Measurements from ENCODE around the gene MLST8. TPM values are rescaled to one million over a fixed set of nuclear protein-coding genes. Genes with fewer than 3 reads are reported as not detected.
A peak's percentile ranks its signal among the peaks of the same experiment; 100 is the strongest.
"Not testable (repeated sequence)": the region's sequence is repeated elsewhere in the genome, so short reads cannot be mapped to it uniquely, and the experiment has no call there.

MLST8 gene
- total RNA-seq, 1 donor from 2014 or later: 16.0 TPM

GRCh38 chr16:2250652-2251295 lies 45.5 kb downstream of the MLST8 start:
- no peak for DNase-seq

- DNase-seq: peak; percentile 95
Measured at GRCh38 chr16:2251296-2252111, 46.2 kb downstream of the MLST8 start, which contains the start of gene ECI1. ECI1 (minus strand) TSS chr16:2251587; CDS start chr16:2251566, 21 bp downstream.

- no peak for DNase-seq
Measured at GRCh38 chr16:2252806-2253148, 47.5 kb downstream of the MLST8 start.

- no peak for DNase-seq
Measured at GRCh38 chr16:2253293-2253692, 48.0 kb downstream of the MLST8 start.

- no peak for DNase-seq
Measured at GRCh38 chr16:2256531-2257140, 51.4 kb downstream of the MLST8 start.

- no peak for DNase-seq
Measured at GRCh38 chr16:2257726-2258125, 52.5 kb downstream of the MLST8 start.

- DNase-seq: not testable (repeated sequence)
Measured at GRCh38 chr16:2258530-2258929, 53.3 kb downstream of the MLST8 start.

Other genes with a start within 250 kb of the MLST8 start
- 107 and 149 TPM in 2 replicates for gene NDUFB10, start 245.9 kb upstream of the MLST8 start, total RNA-seq
- 1,669 and 1,784 TPM in 2 replicates for gene RPS2, start 240.6 kb upstream of the MLST8 start, total RNA-seq
- gene RNF151, start 238.6 kb upstream of the MLST8 start, total RNA-seq: not detected in 2 replicates
- 46.1 and 71.8 TPM in 2 replicates for gene TBL3, start 233.4 kb upstream of the MLST8 start, total RNA-seq
- gene NOXO1, start 224.0 kb upstream of the MLST8 start, total RNA-seq: 0.34 TPM in 1 of 2 replicates, not detected in the other
- 9.0 and 13.4 TPM in 2 replicates for gene GFER, start 221.3 kb upstream of the MLST8 start, total RNA-seq
- gene SYNGR3, start 215.5 kb upstream of the MLST8 start, total RNA-seq: 1.6 and 2.4 TPM in 2 replicates
- 19.1 and 28.2 TPM in 2 replicates for gene ZNF598, start 195.6 kb upstream of the MLST8 start, total RNA-seq
- gene NPW, start 185.7 kb upstream of the MLST8 start, total RNA-seq: 0.17 and 1.2 TPM in 2 replicates
- gene NHERF2, start 178.6 kb upstream of the MLST8 start, total RNA-seq: 33.5 and 79.6 TPM in 2 replicates
- 27.7 and 32.3 TPM in 2 replicates for gene NTHL1, start 157.6 kb upstream of the MLST8 start, total RNA-seq
- 40.8 and 59.3 TPM in 2 replicates for gene TSC2, start 157.5 kb upstream of the MLST8 start, total RNA-seq
- gene PKD1, start 69.6 kb upstream of the MLST8 start, total RNA-seq: 55.6 and 77.1 TPM in 2 replicates
- 0.34 and 0.84 TPM in 2 replicates for gene RAB26, start 56.8 kb upstream of the MLST8 start, total RNA-seq
- 110 and 171 TPM in 2 replicates for gene TRAF7, start 49.7 kb upstream of the MLST8 start, total RNA-seq
- gene CASKIN1, start 8.8 kb upstream of the MLST8 start, total RNA-seq: 0.05 and 0.17 TPM in 2 replicates
- 1.3 and 4.4 TPM in 2 replicates for gene BRICD5, start 5.4 kb downstream of the MLST8 start, total RNA-seq
- 18.4 and 20.2 TPM in 2 replicates for gene PGP, start 9.4 kb downstream of the MLST8 start, total RNA-seq
- 34.4 and 37.1 TPM in 2 replicates for gene E4F1, start 18.1 kb downstream of the MLST8 start, total RNA-seq
- 0.51 and 0.56 TPM in 2 replicates for gene DNASE1L2, start 31.0 kb downstream of the MLST8 start, total RNA-seq
- gene ECI1, start 46.1 kb downstream of the MLST8 start, total RNA-seq: 32.3 and 37.8 TPM in 2 replicates
- 61.8 and 85.0 TPM in 2 replicates for gene RNPS1, start 62.7 kb downstream of the MLST8 start, total RNA-seq
- 29.1 and 66.9 TPM in 2 replicates for gene ABCA3, start 135.3 kb downstream of the MLST8 start, total RNA-seq
- 22.3 and 53.1 TPM in 2 replicates for gene CCNF, start 224.0 kb downstream of the MLST8 start, total RNA-seq

Data from dermis blood vessel endothelial cell (primary cell).